GM21737 (cell line): ENCODE data around the gene UBXN1.

Experiments
- ATAC-seq: cut with Tn5 transposase; IDR thresholded peaks from one replicate; pipeline ENCODE4 v1.9.1; 2021; ENCODE audit warnings: mild to moderate bottlenecking, moderate library complexity; ENCODE audit not compliant: unreplicated experiment

Gene UBXN1

GRCh38 chr11:62647609-62648005, 31.3 kb downstream of the UBXN1 start:
- no peak for ATAC-seq

- no peak for ATAC-seq
Measured at GRCh38 chr11:62646825-62647608, 31.9 kb downstream of the UBXN1 start.

GRCh38 chr11:62645946-62646824, 32.7 kb downstream of the UBXN1 start, which contains the start of gene GANAB:
Gene GANAB, minus strand, starts transcription at chr11:62646613. Its CDS starts 14 bp downstream, at chr11:62646599.
- ATAC-seq, result peak; percentile 82

GRCh38 chr11:62645671-62645945, 33.3 kb downstream of the UBXN1 start:
- ATAC-seq, result no peak

GRCh38 chr11:62644220-62644619, 34.7 kb downstream of the UBXN1 start:
- no peak for ATAC-seq

GRCh38 chr11:62632492-62632891, 46.4 kb downstream of the UBXN1 start:
- ATAC-seq, result no peak

GRCh38 chr11:62627713-62628112, 51.2 kb downstream of the UBXN1 start:
- no peak for ATAC-seq
